ENCODE measurements around the gene ENG.

GRCh38 chr9:127841087-127841835 is 13.2 kb downstream of the ENG start:
- TF ChIP-seq CTCF (IDR thresholded peaks at IDR 0.05) = no peak
- no peak for TF ChIP-seq POLR2A (IDR thresholded peaks at IDR 0.05)
- no peak for TF ChIP-seq POLR2AphosphoS5 (IDR thresholded peaks at IDR 0.05)
